HEK293 (cell line): ENCODE data around the gene CAMKMT.

ENCODE experiments used
- CTCF ChIA-PET: fragments of 350-600 bp; formaldehyde crosslinking; extraction: SDS; loops from one replicate; lab custom pipeline; 2021; ENCODE audit warnings: antibody characterized with exemption; lab: Yijun Ruan, JAX
- POLR2A ChIA-PET: fragments of 300-600 bp; formaldehyde crosslinking; extraction: SDS; loops from one replicate; lab custom pipeline; 2020; ENCODE audit warnings: antibody characterized with exemption, inconsistent platforms; lab: Yijun Ruan, JAX
- H3K27ac ChIP-seq: fragments of 200-500 bp; sonication (Bioruptor generic); 2 replicates; pipeline ENCODE4 v1.5.1; 2014; ENCODE audit warnings: low read depth, low read length, control low read depth, inconsistent platforms; ENCODE audit errors: extremely low read depth
- H3K36me3 ChIP-seq, 2 experiments: fragments of 200-500 bp in 1 of 2; sonication (Bioruptor generic) in 1 of 2; 1 replicate in 1 of 2; 2 replicates in 1 of 2; pipeline ENCODE4 v1.5.1; 2014 to 2017; ENCODE audit warnings: inconsistent platforms in 2 of 2, low read length in 2 of 2; ENCODE audit not compliant: control insufficient read depth in 2 of 2, insufficient read depth in 1 of 2
- H3K4me1 ChIP-seq: fragments of 200-500 bp; sonication (Bioruptor generic); 2 replicates; pipeline ENCODE4 v1.5.1; 2014; ENCODE audit warnings: mild to moderate bottlenecking, low read length, inconsistent platforms; ENCODE audit not compliant: control insufficient read depth, insufficient read depth
- H3K4me3 ChIP-seq: 2 replicates; pipeline ENCODE4 v1.5.1; 2011; ENCODE audit warnings: low read depth, mild to moderate bottlenecking, control low read depth, low read length, moderate library complexity
- H3K9me3 ChIP-seq: fragments of 200-500 bp; sonication (Bioruptor generic); 2 replicates; pipeline ENCODE4 v1.5.1; 2014; ENCODE audit warnings: low read depth, low read length, inconsistent platforms; ENCODE audit not compliant: control insufficient read depth, insufficient read depth
- KLF17 ChIP-seq: fragments of 450-650 bp; formaldehyde crosslinking; IDR thresholded peaks from 2 replicates; pipeline ENCODE4 v1.5.1; 2016; ENCODE audit warnings: missing biosample characterization, missing genetic modification characterization
- PBX3 ChIP-seq: sonication (generic); formaldehyde crosslinking; IDR thresholded peaks from 2 replicates; pipeline ENCODE4 v1.8.1; 2022; ENCODE audit warnings: mild to moderate bottlenecking, moderate library complexity, missing genetic modification reagents
- PRDM1 ChIP-seq: fragments of 450-650 bp; formaldehyde crosslinking; IDR thresholded peaks from 2 replicates; pipeline ENCODE4; 2016; ENCODE audit warnings: missing biosample characterization, missing genetic modification characterization
- REST ChIP-seq: fragments of 450-650 bp; formaldehyde crosslinking; IDR thresholded peaks from 2 replicates; pipeline ENCODE4 v1.5.1; 2016; ENCODE audit warnings: missing biosample characterization, missing genetic modification characterization
- ZNF157 ChIP-seq: fragments of 450-650 bp; formaldehyde crosslinking; IDR thresholded peaks from 2 replicates; pipeline ENCODE4 v1.5.1; 2016; ENCODE audit warnings: missing biosample characterization, missing genetic modification characterization
- ZNF169 ChIP-seq: fragments of 450-650 bp; formaldehyde crosslinking; IDR thresholded peaks from 2 replicates; pipeline ENCODE4 v1.5.1; 2016; ENCODE audit warnings: missing biosample characterization, missing genetic modification characterization
- ZNF184 ChIP-seq: fragments of 450-650 bp; IDR thresholded peaks from 2 replicates; pipeline ENCODE4 v1.5.1; 2018; ENCODE audit warnings: missing biosample characterization, mild to moderate bottlenecking, missing genetic modification characterization
- ZNF214 ChIP-seq: fragments of 450-650 bp; formaldehyde crosslinking; IDR thresholded peaks from 2 replicates; pipeline ENCODE4 v1.5.1; 2017; ENCODE audit warnings: missing biosample characterization, mild to moderate bottlenecking, missing genetic modification characterization, borderline replicate concordance
- ZNF266 ChIP-seq: fragments of 450-650 bp; formaldehyde crosslinking; IDR thresholded peaks from 2 replicates; pipeline ENCODE4 v1.5.1; 2016; ENCODE audit warnings: missing biosample characterization, missing genetic modification characterization, low read depth
- ZNF302 ChIP-seq: fragments of 450-650 bp; formaldehyde crosslinking; IDR thresholded peaks from 2 replicates; pipeline ENCODE4 v1.5.1; 2016; ENCODE audit warnings: missing biosample characterization, missing genetic modification characterization, low read depth
- ZNF366 ChIP-seq: fragments of 450-650 bp; formaldehyde crosslinking; conservative IDR thresholded peaks from 2 replicates; pipeline ENCODE4 v1.5.1; 2016; ENCODE audit warnings: missing biosample characterization, missing genetic modification characterization
- ZNF398 ChIP-seq: fragments of 450-650 bp; formaldehyde crosslinking; IDR thresholded peaks from 2 replicates; pipeline ENCODE4 v1.5.1; 2017; ENCODE audit warnings: missing biosample characterization, missing genetic modification characterization
- ZNF544 ChIP-seq: fragments of 450-650 bp; formaldehyde crosslinking; IDR thresholded peaks from 2 replicates; pipeline ENCODE4 v1.5.0; 2017; ENCODE audit warnings: missing biosample characterization, missing genetic modification characterization
- ZNF621 ChIP-seq: fragments of 450-650 bp; formaldehyde crosslinking; IDR thresholded peaks from 2 replicates; pipeline ENCODE4 v1.5.1; 2017; ENCODE audit warnings: missing biosample characterization, missing genetic modification characterization
- ZNF626 ChIP-seq: fragments of 450-650 bp; sonication (Bioruptor Pico); formaldehyde crosslinking; IDR thresholded peaks from 2 replicates; pipeline ENCODE4 v1.5.1; 2018; ENCODE audit warnings: missing biosample characterization, missing genetic modification characterization, inconsistent platforms
- ZNF639 ChIP-seq: fragments of 450-650 bp; formaldehyde crosslinking; IDR thresholded peaks from 2 replicates; pipeline ENCODE4 v1.5.1; 2016; ENCODE audit warnings: missing biosample characterization, missing genetic modification characterization
- ZNF660 ChIP-seq: fragments of 450-650 bp; IDR thresholded peaks from 2 replicates; pipeline ENCODE4 v1.5.1; 2018; ENCODE audit warnings: missing biosample characterization, mild to moderate bottlenecking, missing genetic modification characterization
- ZNF664 ChIP-seq: fragments of 450-650 bp; formaldehyde crosslinking; IDR thresholded peaks from 2 replicates; pipeline ENCODE4 v1.5.1; 2016; ENCODE audit warnings: missing biosample characterization, missing genetic modification characterization
- ZNF670 ChIP-seq: fragments of 450-650 bp; formaldehyde crosslinking; IDR thresholded peaks from 2 replicates; pipeline ENCODE4 v1.5.1; 2016; ENCODE audit warnings: missing biosample characterization, missing genetic modification characterization, low read depth
- ZNF677 ChIP-seq: fragments of 450-650 bp; IDR thresholded peaks from 2 replicates; pipeline ENCODE4 v1.5.0; 2018; ENCODE audit warnings: missing biosample characterization, mild to moderate bottlenecking, missing genetic modification characterization, moderate library complexity

Gene CAMKMT

GRCh38 chr2:44528595-44528994 is 166.8 kb downstream of the CAMKMT start:
- Histone ChIP-seq H3K4me3 (no peak overlapping the region), H3K36me3 (no peaks in the 10 kb centered on the region), H3K9me3 (no peaks in the 10 kb centered on the region), H3K4me1 (no peaks in the 10 kb centered on the region), H3K27ac (no peak overlapping the region)
- ChIA-PET POLR2A (no interaction called here), CTCF (interaction anchor here (1.3 kb wide), 1 partner anchor 49 kb away, joined by 4 read pairs; no protein-coding TSS in a partner anchor)
- TF ChIP-seq PRDM1 (tag by site-specific recombination), result no peak
- no peak for TF ChIP-seq ZNF664 (tag by site-specific recombination)

- no peak for TF ChIP-seq ZNF184
- H3K36me3 ChIP-seq, result no peaks in the 10 kb centered on the region
- CTCF ChIA-PET, result interaction anchor here (1.3 kb wide), 1 partner anchor 50 kb away, joined by 4 read pairs; no protein-coding TSS in a partner anchor
- POLR2A ChIA-PET, result no interaction called here
- no peaks in the 10 kb centered on the region for H3K4me1 ChIP-seq
- no peak overlapping the region for H3K4me3 ChIP-seq
- no peaks in the 10 kb centered on the region for H3K9me3 ChIP-seq
- H3K27ac ChIP-seq, result no peak overlapping the region
Measured at GRCh38 chr2:44529448-44529847, 167.7 kb downstream of the CAMKMT start.

GRCh38 chr2:44531289-44531688 is 169.5 kb downstream of the CAMKMT start:
- Histone ChIP-seq H3K4me3 (no peak overlapping the region), H3K36me3 (no peaks in the 10 kb centered on the region), H3K27ac (no peak overlapping the region), H3K9me3 (no peaks in the 10 kb centered on the region), H3K4me1 (no peaks in the 10 kb centered on the region)
- TF ChIP-seq ZNF544 (tag by site-specific recombination), result no peak
- no peak for TF ChIP-seq ZNF621 (tag by site-specific recombination)
- no peak for TF ChIP-seq ZNF626
- TF ChIP-seq ZNF639, result no peak
- TF ChIP-seq PBX3 (CRISPR knock-in tag), result no peak
- no peak for TF ChIP-seq ZNF302 (tag by site-specific recombination)
- TF ChIP-seq ZNF677, result no peak
- ChIA-PET CTCF (interaction anchor here (0.6 kb wide), 1 partner anchor 292 kb away, joined by 3 read pairs; no protein-coding TSS in a partner anchor), POLR2A (no interaction called here)

- CTCF ChIA-PET, result interaction anchor here (0.6 kb wide), 1 partner anchor 995 kb away, joined by 3 read pairs; no protein-coding TSS in a partner anchor
- Histone ChIP-seq H3K9me3 (no peaks in the 10 kb centered on the region), H3K36me3 (no peaks in the 10 kb centered on the region), H3K4me1 (no peaks in the 10 kb centered on the region), H3K27ac (no peak overlapping the region), H3K4me3 (no peak overlapping the region)
- POLR2A ChIA-PET, result interaction anchor here (0.7 kb wide), 1 partner anchor 42 kb away, joined by 3 read pairs; no protein-coding TSS in a partner anchor
- TF ChIP-seq ZNF214 (no peak), ZNF266 (no peak), REST (tag by site-specific recombination) (no peak), ZNF169 (tag by site-specific recombination) (no peak), ZNF544 (tag by site-specific recombination) (no peak), ZNF366 (tag by site-specific recombination) (no peak), ZNF157 (no peak), KLF17 (tag by site-specific recombination) (no peak), ZNF398 (tag by site-specific recombination) (no peak), ZNF660 (tag by site-specific recombination) (no peak), ZNF670 (tag by site-specific recombination) (no peak)
Measured at GRCh38 chr2:44532031-44532430, 170.3 kb downstream of the CAMKMT start.
